Adrenal gland (tissue), 12 donors: Measurements from ENCODE around the gene GBA2. TPM values are rescaled to one million over a fixed set of nuclear protein-coding genes. Genes with fewer than 3 reads are reported as not detected.
A peak's percentile ranks its signal among the peaks of the same experiment; 100 is the strongest.

Experiments
- DNase-seq, 7 donors: peaks; one replicate each; pipeline ENCODE4 v3.0.0-alpha.2; 2019 to 2020
- H3K27ac ChIP-seq, 5 donors: fragments of 200-600 bp; sonication (generic) in 4 of 5; 1 replicate in 3 of 5; 2 replicates in 2 of 5; pipeline versions ENCODE4 v1.5.1 to v1.8.0; 2016 to 2020; ENCODE audit warnings: mild to moderate bottlenecking in 1 of 5
- H3K27me3 ChIP-seq: fragments of 200-600 bp; 2 replicates; pipeline ENCODE4 v1.8.0; 2021
- H3K36me3 ChIP-seq, 2 donors: fragments of 200-600 bp; replicated peaks in 1 of 2; 1 replicate in 1 of 2; 2 replicates in 1 of 2; pipeline versions ENCODE4 v1.5.1 to v1.8.0; 2018 to 2022
- H3K4me1 ChIP-seq, 2 donors: fragments of 200-600 bp; replicated peaks in 1 of 2; 1 replicate in 1 of 2; 2 replicates in 1 of 2; pipeline versions ENCODE4 v1.5.1 to v1.8.0; 2018 to 2021
- H3K4me3 ChIP-seq, 4 donors: fragments of 200-600 bp; sonication (generic) in 3 of 4; one replicate each; pipeline ENCODE4 v1.5.1; 2016 to 2018
- H3K9me3 ChIP-seq, 3 donors: fragments of 200-600 bp; sonication (generic) in 1 of 3; replicated peaks in 1 of 3; 1 replicate in 2 of 3; 2 replicates in 1 of 3; pipeline versions ENCODE4 v1.5.1 to v1.8.0; 2016 to 2021
- POLR2A ChIP-seq, 2 donors: fragments of 450-650 bp; IDR thresholded peaks; one replicate each; pipeline ENCODE4 v1.6.1; 2017; ENCODE audit warnings: antibody characterized with exemption in 2 of 2, mild to moderate bottlenecking in 2 of 2, moderate library complexity in 1 of 2
- WGBS, 4 donors: extraction: QIAGEN DNeasy Blood & Tissue Kit in 2 of 4; methylation state at CpG; one replicate each; pipeline versions ENCODE4 v1.1.5 to v1.1.7; 2013 to 2017; 5-methylcytosine and 5-hydroxymethylcytosine counted together
- intact Hi-C, 2 donors: fragments of 100-400 bp; cut with DNase I; formaldehyde crosslinking; loops; one replicate each; pipeline versions ENCODE4 v1.14.1 to v1.15.0; 2022 to 2023
- polyA plus RNA-seq, 3 donors: library from polyadenylated mRNA; stranded (reverse); fragments of 200-250 nt in 2 of 3; fragments of 350-450 nt in 1 of 3; fragmentation: Illumina TruSeq in 1 of 3; extraction: RNeasy Lipid Tissue Mini Kit (QIAGEN cat#74804) in 1 of 3; gene quantifications; one replicate each; pipeline ENCODE4 v1.2.3, GENCODE V29; 2013 to 2014
- total RNA-seq, 9 donors: library from RNA; depleted of rRNA in 4 of 9; stranded (reverse); fragments of >200 nt in 4 of 9; fragments of 120-200 nt in 1 of 9; fragmentation: NEBNext Ultra II Directional in 1 of 9; extraction: Animal tissue kit (Norgen Biotek cat#: 25700) in 1 of 9; gene quantifications; one replicate each; pipeline versions ENCODE4 v1.1.0 to v1.2.4, GENCODE V29; 2013 to 2023
- TF ChIP-seq, protein P1 (sequence below), 6 experiments: fragments of 450-650 bp in 4 of 6; fragments of 200-600 bp in 2 of 6; sonication (generic) in 1 of 6; IDR thresholded peaks; 1 replicate in 5 of 6; 2 replicates in 1 of 6; pipeline versions ENCODE4 v1.5.1 to v1.8.0; 2016 to 2021; ENCODE audit warnings: antibody characterized with exemption in 6 of 6, mild to moderate bottlenecking in 2 of 6, moderate library complexity in 1 of 6
- donor health status: healthy with polysubstance abuse.
- donor health status: Bipolar disorder and iron deficiency.
- donor health status: DM: yes; HTN: yes; CAD: no.
- donor health status: DM: no; HTN: no; CAD: no.
- donor health status: DM: no; HTN: no; CAD: no.
- donor health status: DM: yes; HTN: yes; CAD: no.

Gene GBA2
- total and polyA plus RNA-seq, 12 donors, result 28.5 to 84.8 (median 52.7) TPM

DNA sequence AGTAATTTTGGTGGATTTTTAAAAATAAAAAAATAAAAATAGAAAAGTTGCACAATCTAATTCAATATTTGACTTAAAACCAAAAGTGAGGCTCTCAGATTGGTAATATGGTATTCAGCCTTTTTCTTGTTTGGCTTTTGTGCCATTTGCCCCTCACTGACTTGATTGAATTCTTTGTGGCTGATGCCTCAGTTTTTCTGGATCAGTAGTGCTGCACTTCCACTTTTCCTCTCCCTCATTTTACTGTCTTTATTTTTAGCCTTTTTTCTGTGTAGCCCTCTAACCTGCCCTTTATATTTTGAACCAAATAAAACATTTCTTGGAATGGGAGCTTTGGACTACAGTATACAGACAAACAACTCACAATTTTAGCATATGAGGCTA lies 8.9 kb upstream of the GBA2 start:
- Histone ChIP-seq H3K27me3 (no peaks in the 10 kb centered on the region), H3K27ac (peak overlapping the region in 3 of 5 donors; percentile 17 to 86 (median 74)), H3K36me3 (peaks cover 0 to 16% of the 10 kb centered on the region in 2 donors), H3K4me1 (peaks cover 12 to 28% of the 10 kb centered on the region in 2 donors), H3K4me3 (peak overlapping the region in 1 of 4 donors; percentile 67), H3K9me3 (no peaks in the 10 kb centered on the region)
- no peak for DNase-seq
- TF ChIP-seq, protein P1, sequence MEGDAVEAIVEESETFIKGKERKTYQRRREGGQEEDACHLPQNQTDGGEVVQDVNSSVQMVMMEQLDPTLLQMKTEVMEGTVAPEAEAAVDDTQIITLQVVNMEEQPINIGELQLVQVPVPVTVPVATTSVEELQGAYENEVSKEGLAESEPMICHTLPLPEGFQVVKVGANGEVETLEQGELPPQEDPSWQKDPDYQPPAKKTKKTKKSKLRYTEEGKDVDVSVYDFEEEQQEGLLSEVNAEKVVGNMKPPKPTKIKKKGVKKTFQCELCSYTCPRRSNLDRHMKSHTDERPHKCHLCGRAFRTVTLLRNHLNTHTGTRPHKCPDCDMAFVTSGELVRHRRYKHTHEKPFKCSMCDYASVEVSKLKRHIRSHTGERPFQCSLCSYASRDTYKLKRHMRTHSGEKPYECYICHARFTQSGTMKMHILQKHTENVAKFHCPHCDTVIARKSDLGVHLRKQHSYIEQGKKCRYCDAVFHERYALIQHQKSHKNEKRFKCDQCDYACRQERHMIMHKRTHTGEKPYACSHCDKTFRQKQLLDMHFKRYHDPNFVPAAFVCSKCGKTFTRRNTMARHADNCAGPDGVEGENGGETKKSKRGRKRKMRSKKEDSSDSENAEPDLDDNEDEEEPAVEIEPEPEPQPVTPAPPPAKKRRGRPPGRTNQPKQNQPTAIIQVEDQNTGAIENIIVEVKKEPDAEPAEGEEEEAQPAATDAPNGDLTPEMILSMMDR (IDR thresholded peaks at IDR 0.05), result no peak
- TF ChIP-seq POLR2A (IDR thresholded peaks at IDR 0.05), result no peak
- intact Hi-C loops, result no loop called here

DNA sequence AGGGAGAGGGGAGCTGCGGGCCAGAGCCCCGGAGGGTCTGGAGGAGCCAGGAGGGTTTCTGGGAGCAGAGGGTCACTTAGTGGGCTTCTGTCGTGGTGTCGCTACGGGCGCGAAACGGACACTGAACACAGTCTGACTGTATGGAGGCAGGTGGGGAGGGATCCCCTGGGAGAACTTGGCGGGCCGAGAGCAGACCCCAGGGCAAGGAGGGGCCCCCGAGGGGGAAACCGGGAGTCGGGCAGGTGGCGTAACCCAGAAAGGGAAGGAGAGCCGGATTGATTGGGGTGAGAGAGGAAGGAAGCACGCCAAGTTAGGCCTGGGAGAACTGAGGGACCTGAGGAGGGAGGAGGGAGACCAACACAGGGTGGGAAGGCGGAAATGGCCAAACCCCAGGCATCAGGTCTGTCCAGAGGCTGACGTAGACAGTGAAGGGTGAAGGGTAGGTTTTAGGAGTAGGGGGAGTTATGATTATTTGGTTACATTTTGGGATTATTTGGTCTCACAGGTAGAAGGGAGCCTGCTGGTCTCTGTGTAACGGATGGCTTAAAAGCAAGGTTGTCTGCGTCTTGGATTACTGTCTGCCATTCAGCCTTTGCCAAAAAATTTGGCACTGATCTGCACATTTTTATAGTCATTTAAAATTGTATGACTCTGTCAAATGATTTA lies 8.3 kb upstream of the GBA2 start:
- no peak for TF ChIP-seq POLR2A (IDR thresholded peaks at IDR 0.05)
- TF ChIP-seq, protein P1 (IDR thresholded peaks at IDR 0.05), result no peak
- intact Hi-C loops, result no loop called here
- H3K27me3 ChIP-seq, result no peaks in the 10 kb centered on the region
- peaks cover 0 to 21% of the 10 kb centered on the region in 2 donors for H3K36me3 ChIP-seq
- WGBS, 4 donors, result 1 to 3% (median 2%) methylated on average over 15 to 20 of the region's 20 CpGs
- H3K4me1 ChIP-seq, result peaks cover 12 to 28% of the 10 kb centered on the region in 2 donors
- H3K27ac ChIP-seq, result peak overlapping the region in 4 of 5 donors; percentile 74 to 91 (median 84)
- no peaks in the 10 kb centered on the region for H3K9me3 ChIP-seq
- DNase-seq, result peak; percentile 45 to 79 (median 50)
- peak overlapping the region in 3 of 4 donors; percentile 12 to 67 (median 58) for H3K4me3 ChIP-seq

DNA sequence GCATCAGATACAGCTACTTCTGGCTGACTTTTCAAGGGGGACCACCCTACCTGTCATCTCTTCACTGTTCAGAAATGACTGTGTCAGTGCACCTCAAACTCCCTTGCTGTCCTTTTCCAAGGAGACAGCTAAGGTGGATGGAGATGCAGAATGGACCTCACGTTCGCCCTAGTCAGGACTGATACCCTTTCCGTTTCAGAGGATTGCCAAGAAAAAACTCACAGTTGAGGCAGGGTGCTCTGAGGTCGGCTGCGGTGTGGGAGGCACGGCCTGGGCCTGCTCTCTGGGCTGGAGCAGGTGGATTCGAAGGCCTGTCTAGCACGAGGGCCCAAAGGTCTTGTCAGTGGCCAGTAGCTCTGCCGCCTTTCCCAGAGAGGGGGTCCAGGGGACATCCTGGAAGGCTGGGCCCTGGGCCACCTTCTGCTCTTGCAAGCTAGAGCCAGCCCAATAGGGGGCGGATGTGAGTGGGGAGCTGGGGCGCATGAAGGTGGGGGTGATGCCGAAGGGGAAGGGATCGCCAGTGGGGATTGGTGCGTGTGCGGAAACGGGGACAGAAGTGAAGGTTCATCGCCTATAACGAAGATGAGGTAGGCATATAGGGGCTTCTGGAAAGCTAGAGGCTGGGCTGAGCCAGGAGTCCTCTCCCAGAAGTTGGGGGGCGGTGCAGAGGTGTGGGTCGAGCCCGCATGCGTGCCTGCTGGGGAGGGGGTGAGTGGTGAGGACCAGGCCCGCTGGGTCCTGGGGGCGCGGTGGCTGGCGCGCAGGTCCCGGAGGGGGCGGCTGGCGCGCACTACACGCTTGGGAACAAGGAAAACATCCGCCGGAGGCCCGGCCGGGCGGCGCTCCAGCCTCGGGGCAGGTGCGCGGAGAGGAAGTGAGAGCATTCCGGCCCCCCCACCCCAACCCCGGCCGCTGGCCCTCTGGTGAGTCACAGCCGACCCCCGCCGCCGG lies 7.5 kb upstream of the GBA2 start:
- Histone ChIP-seq H3K9me3 (no peaks in the 10 kb centered on the region), H3K4me3 (peak overlapping the region in 3 of 4 donors; percentile 12 to 67 (median 58)), H3K36me3 (peaks cover 0 to 30% of the 10 kb centered on the region in 2 donors), H3K4me1 (peaks cover 12 to 28% of the 10 kb centered on the region in 2 donors), H3K27me3 (no peaks in the 10 kb centered on the region), H3K27ac (peak overlapping the region in 4 of 5 donors; percentile 74 to 91 (median 84))
- WGBS, 4 donors, result 9 to 36% (median 18%) methylated on average over 14 to 48 of the region's 48 CpGs
- DNase-seq, result peak; percentile 62 to 84 (median 75)
- TF ChIP-seq POLR2A (IDR thresholded peaks at IDR 0.05), result peak in 1 of 2 donors; percentile 26
- TF ChIP-seq, protein P1 (IDR thresholded peaks at IDR 0.05), result peak; percentile 35 to 70 (median 56)
- intact Hi-C loops, result no loop called here

DNA sequence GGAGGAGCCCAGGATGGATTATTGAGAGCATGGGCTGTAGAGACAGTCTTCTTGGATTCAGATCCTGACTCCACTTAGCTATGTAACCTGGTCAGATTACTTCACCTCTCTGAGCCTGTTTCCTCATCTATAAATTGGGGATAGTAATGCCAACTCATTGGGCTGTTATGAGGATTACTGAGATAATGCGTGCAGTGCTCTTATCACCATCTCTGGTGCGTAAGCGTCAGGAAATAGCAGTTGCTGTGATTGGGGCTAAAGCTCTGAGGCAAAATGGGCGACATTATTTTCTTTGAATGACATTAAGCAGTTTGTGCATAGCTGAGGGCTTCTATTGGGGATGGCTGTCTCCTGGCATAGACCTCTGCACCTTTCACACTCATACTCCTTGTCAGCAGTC lies 6.0 kb upstream of the GBA2 start:
- Histone ChIP-seq H3K4me1 (peaks cover 13 to 32% of the 10 kb centered on the region in 2 donors), H3K27ac (no peak overlapping the region)

More for the DNA sequence above, 6.0 kb upstream of the GBA2 start:
- Histone ChIP-seq H3K9me3 (no peaks in the 10 kb centered on the region), H3K36me3 (peaks cover 0 to 40% of the 10 kb centered on the region in 2 donors), H3K4me3 (no peak overlapping the region), H3K27me3 (no peaks in the 10 kb centered on the region)
- TF ChIP-seq POLR2A (IDR thresholded peaks at IDR 0.05), result no peak
- TF ChIP-seq, protein P1 (IDR thresholded peaks at IDR 0.05), result no peak
- 94 to 100% (median 96%) methylated on average over 4 of the region's 4 CpGs for WGBS, 4 donors
- intact Hi-C loops, result no loop called here
- DNase-seq, result peak in 1 of 7 donors; percentile 0
